ES-I3 (cell line): ENCODE data around the gene SERAC1.

Experiments
- H3K36me3 ChIP-seq: 2 replicates; pipeline ENCODE4 v1.6.1; 2013; ENCODE audit warnings: mild to moderate bottlenecking, low read length, control low read depth, moderate library complexity; ENCODE audit not compliant: insufficient read depth
- H3K4me1 ChIP-seq: 2 replicates; pipeline ENCODE4 v1.6.1; 2013; ENCODE audit warnings: mild to moderate bottlenecking, control low read depth, low read length; ENCODE audit not compliant: insufficient read depth
- H3K9ac ChIP-seq: 2 replicates; pipeline ENCODE4 v1.6.1; 2013; ENCODE audit warnings: low read depth, mild to moderate bottlenecking, low read length, moderate library complexity
- H3K9me3 ChIP-seq: 2 replicates; pipeline ENCODE4 v1.6.1; 2013; ENCODE audit warnings: mild to moderate bottlenecking, low read length, moderate library complexity; ENCODE audit not compliant: control insufficient read depth, insufficient read depth

The SERAC1 gene

GRCh38 chr6:158122048-158122447 lies 46.0 kb downstream of the SERAC1 start:
- Histone ChIP-seq H3K9me3 (peaks cover 3% of the 10 kb centered on the region; the same call in 1 of the 2 replicates), H3K4me1 (no peaks in the 10 kb centered on the region), H3K36me3 (no peaks in the 10 kb centered on the region), H3K9ac (no peak overlapping the region)

GRCh38 chr6:158121335-158121734 lies 46.7 kb downstream of the SERAC1 start:
- H3K36me3 ChIP-seq = no peaks in the 10 kb centered on the region
- H3K4me1 ChIP-seq = no peaks in the 10 kb centered on the region
- H3K9ac ChIP-seq = no peak overlapping the region
- peaks cover 1% of the 10 kb centered on the region; the same call in 1 of the 2 replicates for H3K9me3 ChIP-seq

- Histone ChIP-seq H3K9me3 (no peaks in the 10 kb centered on the region), H3K9ac (no peak overlapping the region), H3K4me1 (no peaks in the 10 kb centered on the region), H3K36me3 (no peaks in the 10 kb centered on the region)
These were observed 49.2 kb downstream of the SERAC1 start for GRCh38 chr6:158118886-158119285.

GRCh38 chr6:158115508-158115907 lies 52.6 kb downstream of the SERAC1 start:
- Histone ChIP-seq H3K36me3 (no peaks in the 10 kb centered on the region), H3K4me1 (no peaks in the 10 kb centered on the region), H3K9ac (no peak overlapping the region), H3K9me3 (no peaks in the 10 kb centered on the region)

- Histone ChIP-seq H3K9me3 (no peaks in the 10 kb centered on the region), H3K36me3 (no peaks in the 10 kb centered on the region), H3K9ac (no peak overlapping the region), H3K4me1 (no peaks in the 10 kb centered on the region)
These were observed 53.0 kb downstream of the SERAC1 start for GRCh38 chr6:158115102-158115501.

GRCh38 chr6:158113802-158114201 lies 54.3 kb downstream of the SERAC1 start:
- Histone ChIP-seq H3K9ac (no peak overlapping the region), H3K36me3 (no peaks in the 10 kb centered on the region), H3K9me3 (no peaks in the 10 kb centered on the region), H3K4me1 (no peaks in the 10 kb centered on the region)

- Histone ChIP-seq H3K9me3 (no peaks in the 10 kb centered on the region), H3K4me1 (no peaks in the 10 kb centered on the region), H3K36me3 (no peaks in the 10 kb centered on the region), H3K9ac (no peak overlapping the region)
These were observed 56.1 kb downstream of the SERAC1 start for GRCh38 chr6:158111987-158112386.

GRCh38 chr6:158110986-158111385 lies 57.1 kb downstream of the SERAC1 start:
- Histone ChIP-seq H3K36me3 (no peaks in the 10 kb centered on the region), H3K9ac (no peak overlapping the region), H3K4me1 (no peaks in the 10 kb centered on the region), H3K9me3 (no peaks in the 10 kb centered on the region)

- no peaks in the 10 kb centered on the region for H3K4me1 ChIP-seq
- no peaks in the 10 kb centered on the region for H3K36me3 ChIP-seq
- no peaks in the 10 kb centered on the region for H3K9me3 ChIP-seq
- H3K9ac ChIP-seq = no peak overlapping the region
These were observed 58.3 kb downstream of the SERAC1 start for GRCh38 chr6:158109748-158110147.

GRCh38 chr6:158104696-158105095 lies 63.4 kb downstream of the SERAC1 start:
- H3K9me3 ChIP-seq = no peaks in the 10 kb centered on the region
- H3K36me3 ChIP-seq = no peaks in the 10 kb centered on the region

GRCh38 chr6:158103228-158103627 lies 64.8 kb downstream of the SERAC1 start:
- H3K9me3 ChIP-seq = no peaks in the 10 kb centered on the region
- H3K4me1 ChIP-seq = no peaks in the 10 kb centered on the region
- no peaks in the 10 kb centered on the region for H3K36me3 ChIP-seq
- no peak overlapping the region for H3K9ac ChIP-seq

More at GRCh38 chr6:158104696-158105095, 63.4 kb downstream of the SERAC1 start:
- H3K4me1 ChIP-seq = no peaks in the 10 kb centered on the region
- no peak overlapping the region for H3K9ac ChIP-seq

- peaks cover 3% of the 10 kb centered on the region for H3K36me3 ChIP-seq
- H3K4me1 ChIP-seq = no peaks in the 10 kb centered on the region
- H3K9ac ChIP-seq = no peak overlapping the region
- H3K9me3 ChIP-seq = no peaks in the 10 kb centered on the region
These were observed 72.4 kb downstream of the SERAC1 start for GRCh38 chr6:158095671-158096070.

GRCh38 chr6:158095031-158095430 lies 73.0 kb downstream of the SERAC1 start:
- Histone ChIP-seq H3K36me3 (peaks cover 3% of the 10 kb centered on the region), H3K4me1 (no peaks in the 10 kb centered on the region), H3K9me3 (no peaks in the 10 kb centered on the region), H3K9ac (no peak overlapping the region)

- no peak overlapping the region for H3K9ac ChIP-seq
- H3K36me3 ChIP-seq = peaks cover 3% of the 10 kb centered on the region
- H3K9me3 ChIP-seq = no peaks in the 10 kb centered on the region; the same call in 1 of the 2 replicates
- no peaks in the 10 kb centered on the region for H3K4me1 ChIP-seq
These were observed 75.3 kb downstream of the SERAC1 start for GRCh38 chr6:158092806-158093205.

GRCh38 chr6:158087224-158087867 lies 80.7 kb downstream of the SERAC1 start:
- H3K9me3 ChIP-seq = no peaks in the 10 kb centered on the region; the same call in 1 of the 2 replicates
- H3K9ac ChIP-seq = no peak overlapping the region
- 0 out of 2 replicates have a peak, but pooled peaks cover 3% of the 10 kb centered on the region for H3K36me3 ChIP-seq
- H3K4me1 ChIP-seq = no peaks in the 10 kb centered on the region
